ENCODE measurements around the gene SCML1.

The SCML1 gene

GRCh38 chrX:17743913-17744312 lies 6.6 kb downstream of the SCML1 start:
- H3K27ac ChIP-seq (ENCODE audit: extremely low read depth, low read depth, low read length), result no peak overlapping the region
- no peak for TF ChIP-seq ZBTB8A (tag by site-specific recombination; IDR thresholded peaks at IDR 0.05)
- TF ChIP-seq PRDM6 (tag by site-specific recombination; IDR thresholded peaks at IDR 0.05), result peak; percentile 18; the same call in 1 of the 2 replicates
- TF ChIP-seq ZNF140 (tag by site-specific recombination; IDR thresholded peaks at IDR 0.05), result no peak
- no peak for TF ChIP-seq ZNF426 (tag by site-specific recombination; IDR thresholded peaks at IDR 0.05)
- no peak for TF ChIP-seq ZBTB17 (tag by site-specific recombination; IDR thresholded peaks at IDR 0.05)
- TF ChIP-seq ZNF660 (tag by site-specific recombination; IDR thresholded peaks at IDR 0.05), result no peak
- no peak for TF ChIP-seq RBAK (tag by site-specific recombination; IDR thresholded peaks at IDR 0.05)
- TF ChIP-seq KLF17 (tag by site-specific recombination; IDR thresholded peaks at IDR 0.05), result no peak
- CTCF ChIA-PET, result interaction anchor here (0.7 to 1.4 kb wide), 3 partner anchors 179 to 465 kb away, joined by 3 read pairs; no protein-coding TSS in a partner anchor
- H3K4me1 ChIP-seq (ENCODE audit: control insufficient read depth, insufficient read depth, low read length), result peaks cover 11% of the 10 kb centered on the region
- POLR2A ChIA-PET, result no interaction called here
- H3K4me3 ChIP-seq (ENCODE audit: low read depth, low read length), result no peak overlapping the region
- no peaks in the 10 kb centered on the region for H3K9me3 ChIP-seq (ENCODE audit: control insufficient read depth, insufficient read depth, low read depth, low read length)
- peaks cover 4 to 7% of the 10 kb centered on the region in 2 experiments; a peak in 2 of 3 replicates for H3K36me3 ChIP-seq (ENCODE audit: control insufficient read depth in 2 of 2, insufficient read depth in 1 of 2, low read length in 2 of 2)

- Histone ChIP-seq H3K4me3 (ENCODE audit: low read depth, low read length) (no peak overlapping the region), H3K36me3 (ENCODE audit: control insufficient read depth in 2 of 2, insufficient read depth in 1 of 2, low read length in 2 of 2) (peaks cover 5 to 10% of the 10 kb centered on the region in 2 experiments; a peak in 2 of 3 replicates), H3K27ac (ENCODE audit: extremely low read depth, low read depth, low read length) (no peak overlapping the region), H3K4me1 (ENCODE audit: control insufficient read depth, insufficient read depth, low read length) (peaks cover 11% of the 10 kb centered on the region), H3K9me3 (ENCODE audit: control insufficient read depth, insufficient read depth, low read depth, low read length) (no peaks in the 10 kb centered on the region)
- TF ChIP-seq ZNF280C (tag by site-specific recombination; IDR thresholded peaks at IDR 0.05), result no peak
- no peak for TF ChIP-seq SCRT2 (tag by site-specific recombination; IDR thresholded peaks at IDR 0.05)
- TF ChIP-seq ZNF654 (tag by site-specific recombination; IDR thresholded peaks at IDR 0.05; ENCODE audit: low read depth), result peak; percentile 27
- TF ChIP-seq ZSCAN5A (tag by site-specific recombination; IDR thresholded peaks at IDR 0.05), result no peak
- TF ChIP-seq ZNF146 (tag by site-specific recombination; IDR thresholded peaks at IDR 0.05), result no peak
- 0 out of 2 replicates have a peak, but pooled peaks have one; percentile 17 for TF ChIP-seq PRDM6 (tag by site-specific recombination; IDR thresholded peaks at IDR 0.05)
- TF ChIP-seq ZNF10 (tag by site-specific recombination; IDR thresholded peaks at IDR 0.05), result no peak
- TF ChIP-seq ZNF223 (tag by site-specific recombination; IDR thresholded peaks at IDR 0.05), result no peak
- CTCF ChIA-PET, result interaction anchor here (0.5 to 1.4 kb wide), 9 partner anchors 44 to 995 kb away, joined by 3 to 5 read pairs (median 3); no protein-coding TSS in a partner anchor
- POLR2A ChIA-PET, result no interaction called here
These were observed 7.7 kb downstream of the SCML1 start for GRCh38 chrX:17744896-17745523.
